ENCODE measurements around the gene HYAL1.

The HYAL1 gene

GRCh38 chr3:50333744-50334328 lies 30.5 kb upstream of the HYAL1 start:
- peaks cover 13% of the 10 kb centered on the region for H3K4me1 ChIP-seq (ENCODE audit: control insufficient read depth, insufficient read depth, low read length)
- no peak overlapping the region for H3K27ac ChIP-seq (ENCODE audit: insufficient read depth, low read depth, low read length, poor library complexity, severe bottlenecking)
- 94% methylated on average over 12 of the region's 12 CpGs for WGBS, 2 experiments
- no peak overlapping the region for H3K4me3 ChIP-seq (ENCODE audit: insufficient read depth, low read depth, low read length)
- peaks cover 34% of the 10 kb centered on the region for H3K36me3 ChIP-seq (ENCODE audit: control insufficient read depth, insufficient read depth, low read length)
- peaks cover 12% of the 10 kb centered on the region for H3K27me3 ChIP-seq (ENCODE audit: control insufficient read depth, insufficient read depth, low read length, poor library complexity, severe bottlenecking)
- no peaks in the 10 kb centered on the region for H3K9me3 ChIP-seq (ENCODE audit: control insufficient read depth, low read length)

DNA sequence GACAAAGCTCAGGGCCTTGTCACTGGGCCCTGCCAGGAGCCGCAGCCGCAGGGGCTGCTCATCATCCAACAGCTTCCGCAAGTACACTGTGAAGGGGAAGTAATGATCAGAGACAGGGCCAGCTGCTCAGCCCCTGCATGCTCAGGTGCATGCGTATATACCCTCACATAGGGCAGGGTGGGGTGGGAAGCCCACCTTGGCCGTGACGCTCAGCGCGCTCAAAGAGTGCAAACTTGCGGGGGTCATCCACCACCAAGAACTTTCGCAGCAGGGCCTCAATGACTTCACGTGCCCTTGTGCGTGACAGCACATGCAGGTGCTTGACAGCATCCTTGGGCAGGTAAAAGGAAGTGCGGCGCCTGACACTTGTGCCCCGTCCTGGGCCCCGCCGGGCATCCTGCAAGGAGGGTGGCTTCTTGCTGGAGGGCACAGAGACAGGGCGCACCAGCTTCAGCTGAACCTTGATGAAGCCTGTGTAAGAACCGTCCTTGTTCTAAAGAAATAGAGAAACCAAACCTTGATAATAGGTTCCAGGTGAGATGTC lies 28.1 kb upstream of the HYAL1 start:
- H3K36me3 ChIP-seq (ENCODE audit: control insufficient read depth, insufficient read depth, low read length): peaks cover 34% of the 10 kb centered on the region
- WGBS, 2 experiments: 96 to 98% methylated on average over 19 of the region's 19 CpGs
- H3K4me1 ChIP-seq (ENCODE audit: control insufficient read depth, insufficient read depth, low read length): peaks cover 9% of the 10 kb centered on the region

DNA sequence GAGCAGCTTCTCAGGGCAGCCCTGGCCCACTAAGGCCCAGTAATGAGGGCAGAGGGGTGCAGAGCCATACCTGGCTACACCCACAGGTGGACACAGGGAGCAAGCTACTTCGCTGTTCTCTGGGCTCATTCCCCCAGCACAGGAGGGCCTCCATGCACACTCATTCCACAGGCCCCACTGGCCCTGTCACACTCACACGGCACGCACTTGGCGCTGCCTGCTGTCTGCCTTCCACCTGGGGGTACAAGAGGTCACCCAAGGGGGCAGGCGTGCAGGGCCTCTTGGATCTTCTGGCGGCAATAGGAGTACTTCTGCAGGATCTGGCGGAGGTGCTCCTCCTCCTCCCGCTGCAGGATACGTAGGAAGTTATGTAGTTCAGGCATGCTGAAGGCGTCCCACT lies 27.0 kb upstream of the HYAL1 start:
- Histone ChIP-seq H3K9me3 (ENCODE audit: control insufficient read depth, low read length) (no peaks in the 10 kb centered on the region), H3K27ac (ENCODE audit: insufficient read depth, low read depth, low read length, poor library complexity, severe bottlenecking) (no peak overlapping the region), H3K36me3 (ENCODE audit: control insufficient read depth, insufficient read depth, low read length) (peaks cover 37% of the 10 kb centered on the region), H3K4me1 (ENCODE audit: control insufficient read depth, insufficient read depth, low read length) (peaks cover 3% of the 10 kb centered on the region), H3K4me3 (ENCODE audit: insufficient read depth, low read depth, low read length) (no peak overlapping the region), H3K27me3 (ENCODE audit: control insufficient read depth, insufficient read depth, low read length, poor library complexity, severe bottlenecking) (no peaks in the 10 kb centered on the region)
- WGBS, 2 experiments: 96% methylated on average over 10 of the region's 10 CpGs

More for the DNA sequence above, 28.1 kb upstream of the HYAL1 start:
- H3K4me3 ChIP-seq (ENCODE audit: insufficient read depth, low read depth, low read length): no peak overlapping the region
- no peak overlapping the region for H3K27ac ChIP-seq (ENCODE audit: insufficient read depth, low read depth, low read length, poor library complexity, severe bottlenecking)
- no peaks in the 10 kb centered on the region for H3K27me3 ChIP-seq (ENCODE audit: control insufficient read depth, insufficient read depth, low read length, poor library complexity, severe bottlenecking)
- no peaks in the 10 kb centered on the region for H3K9me3 ChIP-seq (ENCODE audit: control insufficient read depth, low read length)

- H3K27ac ChIP-seq (ENCODE audit: insufficient read depth, low read depth, low read length, poor library complexity, severe bottlenecking): no peak within 1 kb of the TSS
- peaks cover 5% of the 10 kb centered on the region for H3K4me1 ChIP-seq (ENCODE audit: control insufficient read depth, insufficient read depth, low read length)
- peak within 1 kb of the TSS; percentile 87 for H3K4me3 ChIP-seq (ENCODE audit: insufficient read depth, low read depth, low read length)
- no peaks in the 10 kb centered on the region for H3K9me3 ChIP-seq (ENCODE audit: control insufficient read depth, low read length)
- peaks cover 33% of the 10 kb centered on the region for H3K36me3 ChIP-seq (ENCODE audit: control insufficient read depth, insufficient read depth, low read length)
- no peaks in the 10 kb centered on the region for H3K27me3 ChIP-seq (ENCODE audit: control insufficient read depth, insufficient read depth, low read length, poor library complexity, severe bottlenecking)
- WGBS, 2 experiments: 6 to 7% methylated on average over 55 of the region's 55 CpGs
Measured at GRCh38 chr3:50327943-50328691, 24.7 kb upstream of the HYAL1 start, which contains the start of gene TUSC2. Gene TUSC2, minus strand, starts transcription at chr3:50328223. Its CDS starts 124 bp downstream, at chr3:50328099.

- Histone ChIP-seq H3K4me3 (ENCODE audit: insufficient read depth, low read depth, low read length) (peak overlapping the region; percentile 87), H3K27ac (ENCODE audit: insufficient read depth, low read depth, low read length, poor library complexity, severe bottlenecking) (no peak overlapping the region), H3K27me3 (ENCODE audit: control insufficient read depth, insufficient read depth, low read length, poor library complexity, severe bottlenecking) (no peaks in the 10 kb centered on the region), H3K9me3 (ENCODE audit: control insufficient read depth, low read length) (no peaks in the 10 kb centered on the region), H3K36me3 (ENCODE audit: control insufficient read depth, insufficient read depth, low read length) (peaks cover 33% of the 10 kb centered on the region), H3K4me1 (ENCODE audit: control insufficient read depth, insufficient read depth, low read length) (peaks cover 14% of the 10 kb centered on the region)
- WGBS, 2 experiments: 83 to 84% methylated on average over 4 of the region's 4 CpGs
Measured at GRCh38 chr3:50327129-50327528, 23.8 kb upstream of the HYAL1 start.

DNA sequence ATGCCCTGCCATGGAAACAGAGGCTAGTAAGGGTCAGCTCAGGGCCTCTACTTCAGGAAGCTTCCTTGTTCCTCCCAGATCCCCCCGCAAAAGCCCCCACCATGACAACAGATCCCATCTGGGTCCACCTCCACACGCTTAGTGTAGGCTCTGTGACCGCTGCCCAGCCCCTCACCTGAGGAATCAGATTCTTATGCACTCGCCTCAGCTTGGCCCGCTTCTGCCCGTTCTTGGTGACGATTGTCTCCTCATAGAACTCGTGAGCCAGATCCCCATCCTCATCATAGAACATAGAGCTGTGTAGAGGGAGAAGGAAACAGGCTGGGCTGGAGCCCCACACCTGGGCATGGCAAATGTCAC lies 22.8 kb upstream of the HYAL1 start:
- no peak overlapping the region for H3K27ac ChIP-seq (ENCODE audit: insufficient read depth, low read depth, low read length, poor library complexity, severe bottlenecking)

DNA sequence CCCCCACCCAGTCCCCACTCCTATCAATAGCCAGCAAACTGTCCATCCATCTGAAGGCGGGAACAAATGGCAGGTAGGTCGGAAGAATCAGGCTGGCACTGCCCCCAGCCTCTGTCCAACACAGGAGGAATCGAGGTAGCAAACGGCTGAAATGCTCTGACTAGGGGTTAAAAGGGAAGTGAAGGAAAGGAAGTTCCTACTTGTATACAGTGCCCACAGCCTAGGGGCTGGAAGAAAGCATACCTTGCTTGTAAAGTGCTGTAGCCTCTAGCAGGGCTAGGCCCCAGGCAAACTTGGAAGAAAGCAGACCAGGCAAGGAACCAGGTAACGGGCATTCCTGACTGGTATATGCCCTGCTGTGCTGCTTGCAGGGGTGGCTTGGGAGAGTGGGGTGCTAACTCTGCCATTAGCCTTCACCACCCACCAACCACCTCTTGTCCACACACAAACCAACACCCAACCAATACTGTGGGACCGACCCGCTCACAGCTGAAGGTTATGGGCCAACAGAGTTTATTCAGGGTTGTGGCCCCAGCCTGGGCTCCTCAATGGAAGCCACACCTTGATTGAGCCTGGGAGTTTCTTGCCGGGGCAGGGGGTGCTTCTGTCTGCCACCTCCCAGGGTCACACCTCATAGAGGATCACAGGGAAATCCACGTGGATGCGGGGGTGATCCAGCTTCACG lies 22.3 kb upstream of the HYAL1 start:
- H3K4me3 ChIP-seq (ENCODE audit: insufficient read depth, low read depth, low read length): no peak overlapping the region
- H3K27me3 ChIP-seq (ENCODE audit: control insufficient read depth, insufficient read depth, low read length, poor library complexity, severe bottlenecking): no peaks in the 10 kb centered on the region
- H3K27ac ChIP-seq (ENCODE audit: insufficient read depth, low read depth, low read length, poor library complexity, severe bottlenecking): no peak overlapping the region
- H3K36me3 ChIP-seq (ENCODE audit: control insufficient read depth, insufficient read depth, low read length): peaks cover 18% of the 10 kb centered on the region
- peaks cover 17% of the 10 kb centered on the region for H3K4me1 ChIP-seq (ENCODE audit: control insufficient read depth, insufficient read depth, low read length)
- 96% methylated on average over 11 of the region's 11 CpGs for WGBS, 2 experiments
- no peaks in the 10 kb centered on the region for H3K9me3 ChIP-seq (ENCODE audit: control insufficient read depth, low read length)

More for the DNA sequence above, 22.8 kb upstream of the HYAL1 start:
- peaks cover 24% of the 10 kb centered on the region for H3K36me3 ChIP-seq (ENCODE audit: control insufficient read depth, insufficient read depth, low read length)
- 92 to 95% methylated on average over 8 of the region's 8 CpGs for WGBS, 2 experiments
- no peaks in the 10 kb centered on the region for H3K27me3 ChIP-seq (ENCODE audit: control insufficient read depth, insufficient read depth, low read length, poor library complexity, severe bottlenecking)
- no peaks in the 10 kb centered on the region for H3K9me3 ChIP-seq (ENCODE audit: control insufficient read depth, low read length)
- H3K4me3 ChIP-seq (ENCODE audit: insufficient read depth, low read depth, low read length): no peak overlapping the region
- H3K4me1 ChIP-seq (ENCODE audit: control insufficient read depth, insufficient read depth, low read length): peaks cover 17% of the 10 kb centered on the region

DNA sequence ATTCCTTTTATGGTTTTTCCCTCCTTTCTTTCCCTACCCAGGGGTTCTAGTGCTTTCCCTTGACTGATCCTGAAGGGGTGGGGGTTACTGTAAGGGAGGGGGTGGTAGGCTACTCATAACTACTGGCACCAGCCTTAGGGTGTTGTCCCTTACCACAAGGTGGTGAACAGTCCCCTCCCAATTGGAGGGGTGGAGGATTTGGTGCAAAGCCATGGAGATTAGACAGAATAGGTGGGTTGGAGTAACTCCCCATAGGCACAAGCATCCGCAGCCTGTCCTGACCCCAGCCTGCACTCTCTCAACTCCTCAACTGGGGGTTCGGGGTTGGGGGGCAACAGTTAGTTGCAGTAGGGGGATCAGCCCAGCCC lies 21.7 kb upstream of the HYAL1 start:
- Histone ChIP-seq H3K36me3 (ENCODE audit: control insufficient read depth, insufficient read depth, low read length) (peaks cover 13% of the 10 kb centered on the region), H3K9me3 (ENCODE audit: control insufficient read depth, low read length) (no peaks in the 10 kb centered on the region), H3K4me1 (ENCODE audit: control insufficient read depth, insufficient read depth, low read length) (peaks cover 22% of the 10 kb centered on the region), H3K27me3 (ENCODE audit: control insufficient read depth, insufficient read depth, low read length, poor library complexity, severe bottlenecking) (no peaks in the 10 kb centered on the region), H3K4me3 (ENCODE audit: insufficient read depth, low read depth, low read length) (no peak overlapping the region), H3K27ac (ENCODE audit: insufficient read depth, low read depth, low read length, poor library complexity, severe bottlenecking) (no peak overlapping the region)
- WGBS, 2 experiments: 96 to 100% methylated on average over 2 of the region's 2 CpGs

GRCh38 chr3:50324351-50325112 lies 21.2 kb upstream of the HYAL1 start:
- WGBS, 2 experiments: 67 to 78% methylated on average over 4 of the region's 4 CpGs
- H3K27ac ChIP-seq (ENCODE audit: insufficient read depth, low read depth, low read length, poor library complexity, severe bottlenecking): no peak overlapping the region
- no peaks in the 10 kb centered on the region for H3K9me3 ChIP-seq (ENCODE audit: control insufficient read depth, low read length)
- peaks cover 9% of the 10 kb centered on the region for H3K36me3 ChIP-seq (ENCODE audit: control insufficient read depth, insufficient read depth, low read length)
- H3K27me3 ChIP-seq (ENCODE audit: control insufficient read depth, insufficient read depth, low read length, poor library complexity, severe bottlenecking): no peaks in the 10 kb centered on the region
- H3K4me1 ChIP-seq (ENCODE audit: control insufficient read depth, insufficient read depth, low read length): peaks cover 26% of the 10 kb centered on the region
- no peak overlapping the region for H3K4me3 ChIP-seq (ENCODE audit: insufficient read depth, low read depth, low read length)
